Measurements from ENCODE around the gene FNDC1. TPM values are rescaled to one million over a fixed set of nuclear protein-coding genes. Genes with fewer than 3 reads are reported as not detected.

Gene FNDC1
- total RNA-seq, 1 donor from 2014 or later: 0.09 TPM

GRCh38 chr6:159301277-159301676 lies 132.1 kb downstream of the FNDC1 start:
- H3K27ac Mint-ChIP-seq (ENCODE audit: unreplicated experiment): no peak overlapping the region
- H3K36me3 Mint-ChIP-seq (ENCODE audit: low read depth): no peaks in the 10 kb centered on the region
- H3K4me1 Mint-ChIP-seq: peaks cover 5% of the 10 kb centered on the region
- DNase-seq (ENCODE audit: low read depth, low spot score): no peak
- H3K9me3 Mint-ChIP-seq: no peaks in the 10 kb centered on the region
- no peak overlapping the region for H3K4me3 Mint-ChIP-seq
- no peaks in the 10 kb centered on the region for H3K27me3 Mint-ChIP-seq (ENCODE audit: low read depth)
- TF ChIP-seq, protein P1, sequence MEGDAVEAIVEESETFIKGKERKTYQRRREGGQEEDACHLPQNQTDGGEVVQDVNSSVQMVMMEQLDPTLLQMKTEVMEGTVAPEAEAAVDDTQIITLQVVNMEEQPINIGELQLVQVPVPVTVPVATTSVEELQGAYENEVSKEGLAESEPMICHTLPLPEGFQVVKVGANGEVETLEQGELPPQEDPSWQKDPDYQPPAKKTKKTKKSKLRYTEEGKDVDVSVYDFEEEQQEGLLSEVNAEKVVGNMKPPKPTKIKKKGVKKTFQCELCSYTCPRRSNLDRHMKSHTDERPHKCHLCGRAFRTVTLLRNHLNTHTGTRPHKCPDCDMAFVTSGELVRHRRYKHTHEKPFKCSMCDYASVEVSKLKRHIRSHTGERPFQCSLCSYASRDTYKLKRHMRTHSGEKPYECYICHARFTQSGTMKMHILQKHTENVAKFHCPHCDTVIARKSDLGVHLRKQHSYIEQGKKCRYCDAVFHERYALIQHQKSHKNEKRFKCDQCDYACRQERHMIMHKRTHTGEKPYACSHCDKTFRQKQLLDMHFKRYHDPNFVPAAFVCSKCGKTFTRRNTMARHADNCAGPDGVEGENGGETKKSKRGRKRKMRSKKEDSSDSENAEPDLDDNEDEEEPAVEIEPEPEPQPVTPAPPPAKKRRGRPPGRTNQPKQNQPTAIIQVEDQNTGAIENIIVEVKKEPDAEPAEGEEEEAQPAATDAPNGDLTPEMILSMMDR (conservative IDR thresholded peaks at IDR 0.05): no peak

- Mint-ChIP-seq H3K27me3 (ENCODE audit: low read depth) (no peaks in the 10 kb centered on the region), H3K27ac (ENCODE audit: unreplicated experiment) (no peak overlapping the region), H3K4me3 (no peak overlapping the region), H3K36me3 (ENCODE audit: low read depth) (no peaks in the 10 kb centered on the region), H3K9me3 (no peaks in the 10 kb centered on the region), H3K4me1 (peaks cover 5% of the 10 kb centered on the region)
- TF ChIP-seq, protein P1 (conservative IDR thresholded peaks at IDR 0.05): no peak
- no peak for DNase-seq (ENCODE audit: low read depth, low spot score)
Measured at GRCh38 chr6:159301810-159302593, 132.8 kb downstream of the FNDC1 start.

- Mint-ChIP-seq H3K27me3 (ENCODE audit: low read depth) (no peaks in the 10 kb centered on the region), H3K36me3 (ENCODE audit: low read depth) (no peaks in the 10 kb centered on the region), H3K4me3 (no peak overlapping the region), H3K4me1 (peaks cover 5% of the 10 kb centered on the region), H3K27ac (ENCODE audit: unreplicated experiment) (no peak overlapping the region), H3K9me3 (no peaks in the 10 kb centered on the region)
- DNase-seq (ENCODE audit: low read depth, low spot score): no peak
- TF ChIP-seq, protein P1 (conservative IDR thresholded peaks at IDR 0.05): no peak
Measured at GRCh38 chr6:159302594-159302992, 133.4 kb downstream of the FNDC1 start.

DNA sequence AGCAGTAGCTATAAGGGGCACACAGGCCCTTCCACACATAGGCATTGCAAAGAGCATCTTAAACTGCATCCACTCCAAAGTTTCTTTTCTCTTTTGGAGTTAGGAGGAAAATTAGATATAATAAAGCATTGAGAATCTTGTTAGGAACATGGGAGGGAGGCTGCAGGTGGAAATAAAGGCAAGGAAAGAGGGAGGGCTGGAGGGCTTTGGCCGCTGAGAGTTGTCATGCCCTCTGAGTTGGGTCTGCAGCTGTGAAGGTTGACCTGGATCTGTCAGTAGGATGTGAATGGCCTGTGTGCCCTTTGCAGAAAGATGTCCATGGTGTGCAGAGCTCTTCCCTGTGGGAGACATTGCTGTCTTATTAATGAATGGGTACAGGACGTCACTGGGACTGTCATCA lies 134.0 kb downstream of the FNDC1 start:
- no peak overlapping the region for H3K27ac Mint-ChIP-seq (ENCODE audit: unreplicated experiment)
- H3K9me3 Mint-ChIP-seq: no peaks in the 10 kb centered on the region
- H3K4me3 Mint-ChIP-seq: no peak overlapping the region
- peaks cover 5% of the 10 kb centered on the region for H3K4me1 Mint-ChIP-seq
- no peak for DNase-seq (ENCODE audit: low read depth, low spot score)
- no peaks in the 10 kb centered on the region for H3K36me3 Mint-ChIP-seq (ENCODE audit: low read depth)
- TF ChIP-seq, protein P1 (conservative IDR thresholded peaks at IDR 0.05): no peak
- H3K27me3 Mint-ChIP-seq (ENCODE audit: low read depth): no peaks in the 10 kb centered on the region

GRCh38 chr6:159303784-159304183 lies 134.6 kb downstream of the FNDC1 start:
- Mint-ChIP-seq H3K27ac (ENCODE audit: unreplicated experiment) (no peak overlapping the region), H3K9me3 (no peaks in the 10 kb centered on the region), H3K4me3 (no peak overlapping the region), H3K27me3 (ENCODE audit: low read depth) (no peaks in the 10 kb centered on the region), H3K36me3 (ENCODE audit: low read depth) (no peaks in the 10 kb centered on the region), H3K4me1 (peaks cover 5% of the 10 kb centered on the region)
- DNase-seq (ENCODE audit: low read depth, low spot score): no peak
- TF ChIP-seq, protein P1 (conservative IDR thresholded peaks at IDR 0.05): no peak

Measured in neural crest cell (in vitro differentiated cells).